ENCODE data around the gene C5orf58.
"Not testable (repeated sequence)": the region's sequence is repeated elsewhere in the genome, so short reads cannot be mapped to it uniquely, and the experiment has no call there.

The C5orf58 gene

DNA sequence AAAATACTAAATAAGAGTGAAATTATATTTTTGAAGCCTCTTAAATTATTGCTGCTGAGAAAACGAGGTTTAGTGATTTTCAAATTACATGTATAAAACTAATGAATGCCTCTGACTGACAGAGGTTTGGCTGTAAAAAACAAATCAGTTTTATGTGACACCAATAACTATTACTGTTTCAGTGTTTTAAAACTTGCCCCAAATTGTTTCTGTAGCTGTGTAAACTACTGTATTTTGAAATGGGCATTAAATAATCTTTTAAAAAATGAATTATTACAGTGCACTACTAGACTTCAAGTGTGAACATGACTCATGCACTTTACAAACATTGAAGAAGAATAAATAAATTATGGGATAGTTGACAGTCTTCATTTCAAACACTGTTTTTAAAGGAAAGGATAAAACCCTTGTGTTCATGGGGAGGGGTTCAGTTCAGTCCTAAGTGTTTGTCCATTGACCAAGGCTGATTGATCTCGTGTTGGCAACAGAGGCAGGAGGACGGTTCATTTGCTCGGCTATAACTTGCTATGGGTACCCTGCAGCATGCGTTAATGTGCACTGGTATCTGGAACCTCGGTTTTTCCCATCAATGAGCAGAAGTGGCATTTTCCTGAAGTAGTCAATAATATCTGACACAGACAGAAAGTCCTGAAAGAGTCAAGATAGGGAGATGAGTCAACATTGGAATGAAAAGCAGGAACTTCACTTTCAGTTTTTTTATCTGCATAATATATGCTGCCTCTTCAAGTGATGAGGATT lies 15.6 kb downstream of the C5orf58 start:
- H3K4me3 ChIP-seq (ENCODE audit: low read length) = no peak overlapping the region
- peaks cover 6% of the 10 kb centered on the region for H3K27me3 ChIP-seq (ENCODE audit: control insufficient read depth, insufficient read depth, low read length)
- no peaks in the 10 kb centered on the region for H3K9me3 ChIP-seq (replicated peaks; ENCODE audit: low read length)
- no peaks in the 10 kb centered on the region for H3K36me3 ChIP-seq (ENCODE audit: insufficient read depth, low read length)
- no peaks in the 10 kb centered on the region for H3K4me1 ChIP-seq (ENCODE audit: control insufficient read depth, insufficient read depth, low read length)
- no peak overlapping the region for H3K9ac ChIP-seq (ENCODE audit: low read depth, low read length)
- no peak overlapping the region for H3K4me2 ChIP-seq (ENCODE audit: low read length)

GRCh38 chr5:170248931-170249227 lies 16.1 kb downstream of the C5orf58 start:
- H3K9ac ChIP-seq (ENCODE audit: low read depth, low read length); H3K9me3 ChIP-seq (replicated peaks; ENCODE audit: low read length); H3K36me3 ChIP-seq (ENCODE audit: insufficient read depth, low read length); H3K4me1 ChIP-seq (ENCODE audit: control insufficient read depth, insufficient read depth, low read length); H3K27me3 ChIP-seq (ENCODE audit: control insufficient read depth, insufficient read depth, low read length); H3K4me2 ChIP-seq (ENCODE audit: low read length); H3K4me3 ChIP-seq (ENCODE audit: low read length): not testable (repeated sequence)

DNA sequence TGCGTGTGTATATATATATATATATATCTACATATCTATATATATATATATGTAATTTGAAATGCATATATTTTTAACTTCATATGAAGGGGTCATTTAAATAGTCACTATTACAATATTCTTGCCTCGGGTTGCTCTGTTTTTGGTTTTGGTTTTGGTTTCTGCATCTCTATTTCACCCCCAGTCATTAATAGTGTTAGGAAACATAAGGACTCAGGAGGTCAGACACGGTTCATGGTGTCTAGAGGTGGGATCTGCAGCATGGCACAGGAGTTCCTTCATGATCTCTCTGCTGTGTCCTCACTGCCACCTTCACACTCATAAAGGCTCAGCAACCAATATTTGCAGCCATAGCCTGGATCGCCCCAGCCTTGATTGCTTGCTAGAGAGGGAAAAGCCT lies 16.6 kb downstream of the C5orf58 start:
- Histone ChIP-seq H3K36me3 (ENCODE audit: insufficient read depth, low read length) (no peaks in the 10 kb centered on the region), H3K4me2 (ENCODE audit: low read length) (no peak overlapping the region), H3K9ac (ENCODE audit: low read depth, low read length) (no peak overlapping the region), H3K4me3 (ENCODE audit: low read length) (no peak overlapping the region), H3K4me1 (ENCODE audit: control insufficient read depth, insufficient read depth, low read length) (no peaks in the 10 kb centered on the region), H3K9me3 (replicated peaks; ENCODE audit: low read length) (no peaks in the 10 kb centered on the region), H3K27me3 (ENCODE audit: control insufficient read depth, insufficient read depth, low read length) (peaks cover 14% of the 10 kb centered on the region)

DNA sequence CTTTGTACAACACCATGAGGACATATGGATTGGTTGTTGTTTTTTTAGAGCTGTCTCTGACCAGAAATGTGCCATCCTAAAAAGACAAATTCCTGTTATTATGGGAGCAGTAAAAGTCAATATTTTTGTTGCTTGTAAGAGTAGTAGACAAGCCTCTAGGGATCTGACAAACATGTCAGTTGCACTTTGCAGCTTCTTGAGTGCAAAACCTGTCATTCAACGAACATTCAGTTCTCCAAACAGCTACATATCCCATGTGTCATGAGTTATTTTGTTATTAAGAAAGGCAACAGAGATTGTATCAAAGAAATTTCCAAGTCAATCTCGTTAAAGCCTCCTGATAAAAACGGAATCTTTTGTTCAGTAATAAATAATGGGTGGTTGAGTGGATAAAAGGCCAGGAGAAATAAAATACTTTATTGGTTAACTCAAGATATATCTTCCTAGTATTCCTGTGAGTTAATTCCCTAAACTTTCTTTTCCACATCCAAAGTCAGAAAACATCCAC lies 18.1 kb downstream of the C5orf58 start:
- H3K9me3 ChIP-seq (replicated peaks; ENCODE audit: low read length) = no peaks in the 10 kb centered on the region
- peaks cover 18% of the 10 kb centered on the region for H3K27me3 ChIP-seq (ENCODE audit: control insufficient read depth, insufficient read depth, low read length)
- no peak overlapping the region for H3K9ac ChIP-seq (ENCODE audit: low read depth, low read length)
- no peak overlapping the region for H3K4me2 ChIP-seq (ENCODE audit: low read length)
- H3K36me3 ChIP-seq (ENCODE audit: insufficient read depth, low read length) = no peaks in the 10 kb centered on the region
- H3K4me1 ChIP-seq (ENCODE audit: control insufficient read depth, insufficient read depth, low read length) = no peaks in the 10 kb centered on the region
- no peak overlapping the region for H3K4me3 ChIP-seq (ENCODE audit: low read length)

GRCh38 chr5:170251462-170251861 lies 18.7 kb downstream of the C5orf58 start:
- Histone ChIP-seq H3K36me3 (ENCODE audit: insufficient read depth, low read length) (no peaks in the 10 kb centered on the region), H3K9me3 (replicated peaks; ENCODE audit: low read length) (no peaks in the 10 kb centered on the region), H3K9ac (ENCODE audit: low read depth, low read length) (no peak overlapping the region), H3K27me3 (ENCODE audit: control insufficient read depth, insufficient read depth, low read length) (peaks cover 18% of the 10 kb centered on the region), H3K4me1 (ENCODE audit: control insufficient read depth, insufficient read depth, low read length) (no peaks in the 10 kb centered on the region), H3K4me3 (ENCODE audit: low read length) (no peak overlapping the region), H3K4me2 (ENCODE audit: low read length) (no peak overlapping the region)

DNA sequence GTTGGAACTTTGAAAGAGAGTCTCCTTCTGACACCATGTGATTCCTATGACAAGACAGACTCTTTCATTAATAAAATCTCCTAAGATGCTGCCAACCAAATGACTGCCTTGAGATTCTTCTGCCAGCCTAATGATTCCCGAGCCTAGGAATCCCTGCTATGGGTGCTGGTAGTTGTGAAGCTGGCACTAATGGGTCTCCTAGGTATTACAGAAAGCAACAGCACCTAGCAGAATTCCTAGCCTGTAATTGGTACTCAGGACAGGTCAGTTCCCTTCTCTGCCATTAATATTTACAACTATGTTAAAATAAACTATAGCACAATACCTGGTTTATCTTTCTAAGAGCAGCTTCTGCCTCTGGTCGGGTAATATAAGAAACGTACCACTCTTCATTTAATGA lies 19.3 kb downstream of the C5orf58 start:
- H3K9ac ChIP-seq (ENCODE audit: low read depth, low read length) = no peak overlapping the region
- no peaks in the 10 kb centered on the region for H3K9me3 ChIP-seq (replicated peaks; ENCODE audit: low read length)
- H3K27me3 ChIP-seq (ENCODE audit: control insufficient read depth, insufficient read depth, low read length) = peaks cover 25% of the 10 kb centered on the region
- H3K4me1 ChIP-seq (ENCODE audit: control insufficient read depth, insufficient read depth, low read length) = no peaks in the 10 kb centered on the region
- no peaks in the 10 kb centered on the region for H3K36me3 ChIP-seq (ENCODE audit: insufficient read depth, low read length)
- no peak overlapping the region for H3K4me3 ChIP-seq (ENCODE audit: low read length)
- no peak overlapping the region for H3K4me2 ChIP-seq (ENCODE audit: low read length)

GRCh38 chr5:170252720-170253350 lies 20.1 kb downstream of the C5orf58 start:
- Histone ChIP-seq H3K27me3 (ENCODE audit: control insufficient read depth, insufficient read depth, low read length) (peaks cover 27% of the 10 kb centered on the region), H3K9me3 (replicated peaks; ENCODE audit: low read length) (no peaks in the 10 kb centered on the region), H3K4me3 (ENCODE audit: low read length) (no peak overlapping the region), H3K9ac (ENCODE audit: low read depth, low read length) (no peak overlapping the region), H3K4me2 (ENCODE audit: low read length) (no peak overlapping the region), H3K4me1 (ENCODE audit: control insufficient read depth, insufficient read depth, low read length) (no peaks in the 10 kb centered on the region), H3K36me3 (ENCODE audit: insufficient read depth, low read length) (no peaks in the 10 kb centered on the region)

- no peaks in the 10 kb centered on the region for H3K9me3 ChIP-seq (replicated peaks; ENCODE audit: low read length)
- H3K9ac ChIP-seq (ENCODE audit: low read depth, low read length) = no peak overlapping the region
- H3K4me2 ChIP-seq (ENCODE audit: low read length) = no peak overlapping the region
- H3K4me1 ChIP-seq (ENCODE audit: control insufficient read depth, insufficient read depth, low read length) = no peaks in the 10 kb centered on the region
- peaks cover 30% of the 10 kb centered on the region for H3K27me3 ChIP-seq (ENCODE audit: control insufficient read depth, insufficient read depth, low read length)
- H3K36me3 ChIP-seq (ENCODE audit: insufficient read depth, low read length) = no peaks in the 10 kb centered on the region
- no peak overlapping the region for H3K4me3 ChIP-seq (ENCODE audit: low read length)
Measured at GRCh38 chr5:170254056-170254455, 21.3 kb downstream of the C5orf58 start.

DNA sequence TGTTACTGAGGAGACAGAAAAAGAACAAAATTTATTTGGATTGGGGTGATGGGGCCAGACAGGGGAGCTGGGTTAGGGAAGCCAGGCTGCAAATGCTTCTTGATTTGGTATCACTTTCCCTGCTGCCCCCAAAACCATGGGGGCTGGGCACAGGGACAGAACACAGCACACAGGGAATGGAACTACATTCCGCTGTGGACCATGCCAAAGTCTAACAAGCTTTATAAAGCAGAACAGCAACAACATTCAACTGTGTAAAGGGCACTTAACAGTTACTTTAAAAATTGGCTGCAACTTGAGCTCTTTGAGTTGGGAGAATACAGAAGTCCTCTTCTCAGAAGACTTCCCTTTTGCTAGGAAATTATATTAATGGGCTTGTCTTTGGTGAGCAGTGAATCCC lies 23.8 kb downstream of the C5orf58 start:
- H3K36me3 ChIP-seq (ENCODE audit: insufficient read depth, low read length) = no peaks in the 10 kb centered on the region
- H3K9ac ChIP-seq (ENCODE audit: low read depth, low read length) = no peak overlapping the region
- H3K27me3 ChIP-seq (ENCODE audit: control insufficient read depth, insufficient read depth, low read length) = peaks cover 30% of the 10 kb centered on the region
- no peaks in the 10 kb centered on the region for H3K9me3 ChIP-seq (replicated peaks; ENCODE audit: low read length)
- H3K4me3 ChIP-seq (ENCODE audit: low read length) = no peak overlapping the region
- H3K4me2 ChIP-seq (ENCODE audit: low read length) = no peak overlapping the region
- H3K4me1 ChIP-seq (ENCODE audit: control insufficient read depth, insufficient read depth, low read length) = no peaks in the 10 kb centered on the region

GRCh38 chr5:170257370-170257769 lies 24.6 kb downstream of the C5orf58 start:
- H3K4me1 ChIP-seq (ENCODE audit: control insufficient read depth, insufficient read depth, low read length) = no peaks in the 10 kb centered on the region
- no peak overlapping the region for H3K4me3 ChIP-seq (ENCODE audit: low read length)
- no peaks in the 10 kb centered on the region for H3K9me3 ChIP-seq (replicated peaks; ENCODE audit: low read length)
- no peak overlapping the region for H3K9ac ChIP-seq (ENCODE audit: low read depth, low read length)
- peaks cover 24% of the 10 kb centered on the region for H3K27me3 ChIP-seq (ENCODE audit: control insufficient read depth, insufficient read depth, low read length)
- H3K36me3 ChIP-seq (ENCODE audit: insufficient read depth, low read length) = no peaks in the 10 kb centered on the region
- no peak overlapping the region for H3K4me2 ChIP-seq (ENCODE audit: low read length)

- H3K27me3 ChIP-seq (ENCODE audit: control insufficient read depth, insufficient read depth, low read length) = peaks cover 29% of the 10 kb centered on the region
- no peak overlapping the region for H3K4me2 ChIP-seq (ENCODE audit: low read length)
- no peaks in the 10 kb centered on the region for H3K4me1 ChIP-seq (ENCODE audit: control insufficient read depth, insufficient read depth, low read length)
- H3K4me3 ChIP-seq (ENCODE audit: low read length) = no peak overlapping the region
- H3K9ac ChIP-seq (ENCODE audit: low read depth, low read length) = no peak overlapping the region
- no peaks in the 10 kb centered on the region for H3K36me3 ChIP-seq (ENCODE audit: insufficient read depth, low read length)
- H3K9me3 ChIP-seq (replicated peaks; ENCODE audit: low read length) = no peaks in the 10 kb centered on the region
Measured at GRCh38 chr5:170261528-170262043, 28.8 kb downstream of the C5orf58 start.
